ENCODE results near the gene TRIM56. TPM values are rescaled to one million over a fixed set of nuclear protein-coding genes. Genes with fewer than 3 reads are reported as not detected.

TRIM56 gene
- total and polyA plus RNA-seq, 2 of the 13 experiments (the other 11 are each of a cell fraction or from before 2014, with no cell fraction given): 3.2 to 7.1 TPM

- TF ChIP-seq BCLAF1 (IDR thresholded peaks at IDR 0.05) (no peak), SKIL (CRISPR knock-in tag; IDR thresholded peaks at IDR 0.05; ENCODE audit: borderline replicate concordance) (peak; percentile 80), ATF1 (CRISPR knock-in tag; IDR thresholded peaks at IDR 0.05) (no peak), ZBTB20 (CRISPR knock-in tag; IDR thresholded peaks at IDR 0.05; ENCODE audit: borderline replicate concordance, low read depth) (no peak), POGZ (CRISPR knock-in tag; IDR thresholded peaks at IDR 0.05) (peak; percentile 15; the same call in 1 of the 2 replicates), RXRA (CRISPR knock-in tag; IDR thresholded peaks at IDR 0.05) (peak; percentile 48; the same call in 1 of the 2 replicates), ZNF781 (CRISPR knock-in tag; IDR thresholded peaks at IDR 0.05; ENCODE audit: borderline replicate concordance, not compliant biosample characterization) (no peak), THAP11 (CRISPR knock-in tag; IDR thresholded peaks at IDR 0.05) (no peak; the same call in 1 of the 2 replicates), DRAP1 (CRISPR knock-in tag; IDR thresholded peaks at IDR 0.05) (peak; percentile 69; the same call in 1 of the 2 replicates), MED1 (CRISPR knock-in tag; IDR thresholded peaks at IDR 0.05) (peak; percentile 89), HOXD1 (CRISPR knock-in tag; IDR thresholded peaks at IDR 0.05) (no peak), ZNF841 (CRISPR knock-in tag; IDR thresholded peaks at IDR 0.05; ENCODE audit: borderline replicate concordance) (no peak), MAF1 (CRISPR knock-in tag; IDR thresholded peaks at IDR 0.05; ENCODE audit: borderline replicate concordance) (no peak), REL (CRISPR knock-in tag; conservative IDR thresholded peaks at IDR 0.05) (no peak), ZNF343 (CRISPR knock-in tag; IDR thresholded peaks at IDR 0.05) (no peak), ZNF275 (CRISPR knock-in tag; IDR thresholded peaks at IDR 0.05; ENCODE audit: borderline replicate concordance) (no peak), ZFP90 (CRISPR knock-in tag; IDR thresholded peaks at IDR 0.05; ENCODE audit: borderline replicate concordance) (no peak), RORA (CRISPR knock-in tag; IDR thresholded peaks at IDR 0.05) (no peak), HMGXB4 (CRISPR knock-in tag; IDR thresholded peaks at IDR 0.05; ENCODE audit: borderline replicate concordance in 1 of 2, low read depth in 1 of 2) (no peak; a peak in 1 of 4 replicates), SP140L (CRISPR knock-in tag; IDR thresholded peaks at IDR 0.05; ENCODE audit: borderline replicate concordance) (no peak), TOE1 (CRISPR knock-in tag; IDR thresholded peaks at IDR 0.05) (no peak)
Measured at GRCh38 chr7:101122933-101123702, 37.8 kb downstream of the TRIM56 start (continued).
